ENCODE data around the gene PRKN.

- TF ChIP-seq CTCF (IDR thresholded peaks at IDR 0.05) (no peak; the same call in 1 of the 2 replicates), POLR2AphosphoS5 (IDR thresholded peaks at IDR 0.05; ENCODE audit: low read depth, low read length) (no peak), SIN3A (IDR thresholded peaks at IDR 0.05; ENCODE audit: borderline replicate concordance, insufficient read depth, low read depth, low read length) (no peak)
- TF ChIP-seq, protein P1, sequence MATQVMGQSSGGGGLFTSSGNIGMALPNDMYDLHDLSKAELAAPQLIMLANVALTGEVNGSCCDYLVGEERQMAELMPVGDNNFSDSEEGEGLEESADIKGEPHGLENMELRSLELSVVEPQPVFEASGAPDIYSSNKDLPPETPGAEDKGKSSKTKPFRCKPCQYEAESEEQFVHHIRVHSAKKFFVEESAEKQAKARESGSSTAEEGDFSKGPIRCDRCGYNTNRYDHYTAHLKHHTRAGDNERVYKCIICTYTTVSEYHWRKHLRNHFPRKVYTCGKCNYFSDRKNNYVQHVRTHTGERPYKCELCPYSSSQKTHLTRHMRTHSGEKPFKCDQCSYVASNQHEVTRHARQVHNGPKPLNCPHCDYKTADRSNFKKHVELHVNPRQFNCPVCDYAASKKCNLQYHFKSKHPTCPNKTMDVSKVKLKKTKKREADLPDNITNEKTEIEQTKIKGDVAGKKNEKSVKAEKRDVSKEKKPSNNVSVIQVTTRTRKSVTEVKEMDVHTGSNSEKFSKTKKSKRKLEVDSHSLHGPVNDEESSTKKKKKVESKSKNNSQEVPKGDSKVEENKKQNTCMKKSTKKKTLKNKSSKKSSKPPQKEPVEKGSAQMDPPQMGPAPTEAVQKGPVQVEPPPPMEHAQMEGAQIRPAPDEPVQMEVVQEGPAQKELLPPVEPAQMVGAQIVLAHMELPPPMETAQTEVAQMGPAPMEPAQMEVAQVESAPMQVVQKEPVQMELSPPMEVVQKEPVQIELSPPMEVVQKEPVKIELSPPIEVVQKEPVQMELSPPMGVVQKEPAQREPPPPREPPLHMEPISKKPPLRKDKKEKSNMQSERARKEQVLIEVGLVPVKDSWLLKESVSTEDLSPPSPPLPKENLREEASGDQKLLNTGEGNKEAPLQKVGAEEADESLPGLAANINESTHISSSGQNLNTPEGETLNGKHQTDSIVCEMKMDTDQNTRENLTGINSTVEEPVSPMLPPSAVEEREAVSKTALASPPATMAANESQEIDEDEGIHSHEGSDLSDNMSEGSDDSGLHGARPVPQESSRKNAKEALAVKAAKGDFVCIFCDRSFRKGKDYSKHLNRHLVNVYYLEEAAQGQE (IDR thresholded peaks at IDR 0.05; ENCODE audit: insufficient read depth in 1 of 2, low read depth in 2 of 2, low read length in 1 of 2): no peak
Measured at GRCh38 chr6:161660666-161661571, 1066.6 kb downstream of the PRKN start.
